ENCODE measurements around the gene TMEM238L.

- TF ChIP-seq GATA2 (IDR thresholded peaks at IDR 0.05; ENCODE audit: low read depth, low read length) (no peak), GATA3 (IDR thresholded peaks at IDR 0.05; ENCODE audit: low read depth, low read length) (no peak)
Measured at GRCh38 chr17:10769840-10770239, 34.1 kb downstream of the TMEM238L start.
